Measurements from ENCODE around the gene PTPRD. TPM values are rescaled to one million over a fixed set of nuclear protein-coding genes. Genes with fewer than 3 reads are reported as not detected.
"Not testable (repeated sequence)": the region's sequence is repeated elsewhere in the genome, so short reads cannot be mapped to it uniquely, and the experiment has no call there.

Gene PTPRD
- polyA plus RNA-seq, 1 experiment: 0.39 TPM

- no peak overlapping the region for H3K4me3 ChIP-seq (ENCODE audit: low read depth, low read length)
- TF ChIP-seq, protein P1, sequence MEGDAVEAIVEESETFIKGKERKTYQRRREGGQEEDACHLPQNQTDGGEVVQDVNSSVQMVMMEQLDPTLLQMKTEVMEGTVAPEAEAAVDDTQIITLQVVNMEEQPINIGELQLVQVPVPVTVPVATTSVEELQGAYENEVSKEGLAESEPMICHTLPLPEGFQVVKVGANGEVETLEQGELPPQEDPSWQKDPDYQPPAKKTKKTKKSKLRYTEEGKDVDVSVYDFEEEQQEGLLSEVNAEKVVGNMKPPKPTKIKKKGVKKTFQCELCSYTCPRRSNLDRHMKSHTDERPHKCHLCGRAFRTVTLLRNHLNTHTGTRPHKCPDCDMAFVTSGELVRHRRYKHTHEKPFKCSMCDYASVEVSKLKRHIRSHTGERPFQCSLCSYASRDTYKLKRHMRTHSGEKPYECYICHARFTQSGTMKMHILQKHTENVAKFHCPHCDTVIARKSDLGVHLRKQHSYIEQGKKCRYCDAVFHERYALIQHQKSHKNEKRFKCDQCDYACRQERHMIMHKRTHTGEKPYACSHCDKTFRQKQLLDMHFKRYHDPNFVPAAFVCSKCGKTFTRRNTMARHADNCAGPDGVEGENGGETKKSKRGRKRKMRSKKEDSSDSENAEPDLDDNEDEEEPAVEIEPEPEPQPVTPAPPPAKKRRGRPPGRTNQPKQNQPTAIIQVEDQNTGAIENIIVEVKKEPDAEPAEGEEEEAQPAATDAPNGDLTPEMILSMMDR (IDR thresholded peaks at IDR 0.05; ENCODE audit: insufficient read depth, low read depth, low read length): no peak
- CTCF ChIA-PET: no interaction called here
Measured at GRCh38 chr9:9004810-9005209, 1608.0 kb downstream of the PTPRD start.

DNA sequence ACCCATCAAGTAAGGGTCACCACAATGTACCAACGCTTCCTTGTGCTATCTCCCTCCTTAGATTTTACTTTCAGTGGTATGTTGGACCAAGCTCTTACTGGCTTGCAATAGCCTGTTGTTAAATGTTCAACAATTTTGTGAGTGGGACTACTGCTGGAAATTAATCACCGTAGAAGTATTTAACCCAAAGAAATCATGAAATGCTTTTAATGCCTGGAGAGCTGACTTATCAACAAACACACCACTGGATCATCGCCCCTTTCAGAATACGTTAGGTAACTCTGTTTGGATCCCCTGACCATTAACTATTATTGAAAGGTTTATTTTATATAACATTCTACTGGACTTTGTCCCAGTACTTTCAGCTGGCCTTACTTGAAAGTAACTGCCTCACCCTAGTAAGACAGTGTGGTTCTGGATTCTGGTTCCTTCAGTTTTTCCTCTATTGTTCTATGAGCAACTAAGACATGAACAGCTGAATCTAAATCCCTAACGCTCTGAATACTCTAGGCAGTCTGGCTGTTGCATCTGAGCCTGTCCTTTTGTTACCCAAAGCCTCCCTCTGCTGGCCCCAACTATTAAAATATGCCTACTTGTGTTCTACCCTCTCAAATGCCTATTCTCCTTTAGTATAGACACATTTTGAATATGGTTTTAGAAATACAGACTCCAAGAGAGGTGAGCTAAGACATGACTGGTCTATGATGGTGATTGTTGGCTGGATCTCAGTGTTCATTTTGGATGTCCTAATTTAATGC is 1609.8 kb downstream of the PTPRD start:
- H3K27me3 ChIP-seq (ENCODE audit: control insufficient read depth, insufficient read depth, low read length): no peaks in the 10 kb centered on the region
- DNase-seq (ENCODE audit: low read depth): no peak
- TF ChIP-seq, protein P1 (IDR thresholded peaks at IDR 0.05; ENCODE audit: insufficient read depth, low read depth, low read length): no peak
- no peaks in the 10 kb centered on the region for H3K36me3 ChIP-seq (ENCODE audit: control insufficient read depth, insufficient read depth, low read length)
- no peak overlapping the region for H3K4me3 ChIP-seq (ENCODE audit: low read depth, low read length)
- ChIA-PET CTCF (no interaction called here), POLR2A (no interaction called here)

More at GRCh38 chr9:9004810-9005209, 1608.0 kb downstream of the PTPRD start:
- no peak for DNase-seq (ENCODE audit: low read depth)
- H3K36me3 ChIP-seq (ENCODE audit: control insufficient read depth, insufficient read depth, low read length): no peaks in the 10 kb centered on the region
- H3K27me3 ChIP-seq (ENCODE audit: control insufficient read depth, insufficient read depth, low read length): no peaks in the 10 kb centered on the region
- POLR2A ChIA-PET: no interaction called here

DNA sequence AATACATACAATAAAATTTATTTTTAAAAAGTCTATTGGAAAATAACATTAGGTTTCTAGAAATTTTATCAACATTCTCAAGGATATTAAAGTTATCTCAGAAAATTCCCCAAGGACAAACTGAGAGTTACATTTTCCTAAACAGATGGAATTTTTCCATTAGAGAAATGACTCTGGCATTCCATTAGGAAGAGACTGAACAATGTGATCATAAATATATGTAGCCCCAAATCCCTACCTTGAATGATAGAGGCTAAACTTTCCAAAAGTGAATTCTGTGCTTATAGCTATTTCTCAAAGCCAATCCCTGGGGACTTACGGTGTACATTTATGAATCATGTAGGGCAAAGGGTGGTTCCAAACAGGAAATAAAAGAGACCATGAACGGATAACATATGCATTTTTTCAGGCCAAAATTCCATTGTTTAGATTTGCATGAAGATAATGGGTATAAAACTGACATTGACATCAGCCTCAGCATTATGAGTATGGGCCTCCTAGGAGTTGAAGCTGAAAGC is 1632.2 kb downstream of the PTPRD start:
- TF ChIP-seq, protein P1 (IDR thresholded peaks at IDR 0.05; ENCODE audit: insufficient read depth, low read depth, low read length): no peak
- DNase-seq (ENCODE audit: low read depth): no peak
- H3K36me3 ChIP-seq (ENCODE audit: control insufficient read depth, insufficient read depth, low read length): no peaks in the 10 kb centered on the region
- ChIA-PET POLR2A (no interaction called here), CTCF (no interaction called here)
- H3K27me3 ChIP-seq (ENCODE audit: control insufficient read depth, insufficient read depth, low read length): no peaks in the 10 kb centered on the region
- H3K4me3 ChIP-seq (ENCODE audit: low read depth, low read length): no peak overlapping the region

DNA sequence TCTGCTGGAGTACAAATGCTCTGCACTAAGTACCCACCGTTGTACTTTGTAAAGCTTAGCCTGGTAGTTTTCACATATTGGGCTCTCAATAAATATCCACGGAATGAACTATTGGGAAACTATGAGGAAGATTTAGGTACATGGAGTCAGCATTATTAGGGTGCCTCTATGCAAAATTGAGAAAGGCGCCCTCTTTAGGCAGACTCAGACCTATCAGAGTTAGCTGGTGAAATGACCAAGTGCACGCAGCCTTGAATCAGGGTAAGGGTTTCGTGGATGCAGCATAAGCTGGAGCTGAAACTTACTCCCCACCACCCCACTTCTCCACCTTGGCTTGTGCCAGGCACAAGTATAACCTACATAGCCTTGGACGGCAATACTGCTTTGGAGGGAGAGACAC is 1634.5 kb downstream of the PTPRD start:
- CTCF ChIA-PET: no interaction called here
- Histone ChIP-seq H3K4me3 (ENCODE audit: low read depth, low read length) (no peak overlapping the region), H3K27me3 (ENCODE audit: control insufficient read depth, insufficient read depth, low read length) (no peaks in the 10 kb centered on the region), H3K36me3 (ENCODE audit: control insufficient read depth, insufficient read depth, low read length) (no peaks in the 10 kb centered on the region)
- DNase-seq (ENCODE audit: low read depth): no peak
- POLR2A ChIA-PET: no interaction called here
- TF ChIP-seq, protein P1 (IDR thresholded peaks at IDR 0.05; ENCODE audit: insufficient read depth, low read depth, low read length): no peak

GRCh38 chr9:8968350-8968749 is 1644.5 kb downstream of the PTPRD start:
- DNase-seq (ENCODE audit: low read depth); H3K36me3 ChIP-seq (ENCODE audit: control insufficient read depth, insufficient read depth, low read length); H3K27me3 ChIP-seq (ENCODE audit: control insufficient read depth, insufficient read depth, low read length); CTCF ChIA-PET; H3K4me3 ChIP-seq (ENCODE audit: low read depth, low read length); POLR2A ChIA-PET: not testable (repeated sequence)

DNA sequence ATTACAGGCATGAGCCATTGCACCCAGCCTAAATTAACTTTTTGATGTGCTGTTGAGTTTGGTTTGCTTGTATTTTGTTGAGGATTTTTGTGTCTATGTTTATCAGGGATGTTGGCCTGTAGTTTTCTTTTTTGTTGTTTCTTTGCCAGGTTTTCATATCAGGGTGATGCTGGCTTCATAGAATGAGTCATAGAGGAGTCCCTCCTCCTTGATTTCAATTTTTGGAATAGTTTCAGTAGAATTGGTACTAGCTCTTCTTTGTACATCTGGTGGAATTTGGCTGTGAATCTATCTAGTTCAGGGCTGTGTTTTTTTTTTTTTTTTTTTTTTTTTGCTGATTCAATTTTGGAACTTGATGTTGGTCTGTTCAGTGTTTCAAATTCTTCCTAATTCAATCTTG is 1648.9 kb downstream of the PTPRD start:
- ChIA-PET CTCF (no interaction called here), POLR2A (no interaction called here)
- no peaks in the 10 kb centered on the region for H3K27me3 ChIP-seq (ENCODE audit: control insufficient read depth, insufficient read depth, low read length)
- no peaks in the 10 kb centered on the region for H3K36me3 ChIP-seq (ENCODE audit: control insufficient read depth, insufficient read depth, low read length)
- H3K4me3 ChIP-seq (ENCODE audit: low read depth, low read length): no peak overlapping the region
- TF ChIP-seq, protein P1 (IDR thresholded peaks at IDR 0.05; ENCODE audit: insufficient read depth, low read depth, low read length): no peak
- no peak for DNase-seq (ENCODE audit: low read depth)
